GM12878 (cell line): ENCODE results near the gene ZBTB5. TPM values are rescaled to one million over a fixed set of nuclear protein-coding genes. Genes with fewer than 3 reads are reported as not detected.

Source experiments
- DPF2 ChIP-seq: fragments of 450-650 bp; IDR thresholded peaks from 2 replicates; pipeline ENCODE4 v1.6.1; 2017; ENCODE audit warnings: mild to moderate bottlenecking
- FOXK2 ChIP-seq: fragments of 450-650 bp; IDR thresholded peaks from 2 replicates; pipeline ENCODE4 v1.6.1; 2017; ENCODE audit warnings: mild to moderate bottlenecking, moderate library complexity
- JUNB ChIP-seq: IDR thresholded peaks from 2 replicates; pipeline ENCODE4 v1.6.1; 2016; ENCODE audit warnings: antibody characterized with exemption, mild to moderate bottlenecking
- MXI1 ChIP-seq: fragments of 150-350 bp; IDR thresholded peaks from 2 replicates; pipeline ENCODE4 v1.6.1; 2011; ENCODE audit warnings: low read depth, mild to moderate bottlenecking, inconsistent platforms, low read length, improper control_type of control experiment
- RFX5 ChIP-seq: IDR thresholded peaks from 2 replicates; pipeline ENCODE4 v1.6.1; 2011; ENCODE audit warnings: low read depth, low read length, improper control_type of control experiment
- RUNX3 ChIP-seq: IDR thresholded peaks from 2 replicates; pipeline ENCODE4 v1.6.1; 2012; ENCODE audit warnings: low read length, inconsistent platforms
- SMC3 ChIP-seq: IDR thresholded peaks from 2 replicates; pipeline ENCODE4 v1.6.1; 2011; ENCODE audit warnings: low read length, improper control_type of control experiment, borderline replicate concordance
- ZNF24 ChIP-seq: fragments of 450-650 bp; IDR thresholded peaks from 2 replicates; pipeline ENCODE4 v1.6.1; 2017; ENCODE audit warnings: antibody characterized with exemption, mild to moderate bottlenecking
- polyA plus RNA-seq, 11 experiments: library from polyadenylated mRNA; depleted of rRNA in 4 of 11; unstranded in 6 of 11; stranded (reverse) in 5 of 11; fragments of >200 nt; fragmentation: Nextera tagmentation in 4 of 11; fragmentation: Illumina TruSeq in 1 of 11; extraction: Ambion mirVana in 4 of 11; extraction: Trizol in 1 of 11; gene quantifications; 1 replicate in 1 of 11; 2 replicates in 10 of 11; pipeline versions ENCODE4 v1.2.1 to v1.2.3, GENCODE V29; 2011 to 2016; ENCODE audit warnings: inconsistent platforms in 2 of 11, missing spikeins in 2 of 11, low read depth in 1 of 11
- total RNA-seq, 4 experiments: library from RNA; depleted of rRNA in 3 of 4; stranded (reverse); fragments of >200 nt in 3 of 4; fragmentation: Illumina TruSeq in 1 of 4; extraction: Trizol in 1 of 4; gene quantifications; 2 replicates each; pipeline versions ENCODE4 v1.2.1 to v1.2.3, GENCODE V29; 2013 to 2021
- TF ChIP-seq, protein P1 (sequence below): fragments of 450-650 bp; formaldehyde crosslinking; IDR thresholded peaks from 2 replicates; pipeline ENCODE4 v1.4.0; 2022; ENCODE audit warnings: mild to moderate bottlenecking, moderate library complexity
- TF ChIP-seq, protein P2 (sequence below): fragments of 450-650 bp; IDR thresholded peaks from 2 replicates; pipeline ENCODE4 v1.6.1; 2016; ENCODE audit warnings: mild to moderate bottlenecking
- TF ChIP-seq, protein P3 (sequence below): fragments of 450-650 bp; IDR thresholded peaks from 2 replicates; pipeline ENCODE4 v1.6.1; 2017; ENCODE audit warnings: low read depth, mild to moderate bottlenecking, moderate library complexity
- TF ChIP-seq, protein P4 (sequence below): fragments of 450-650 bp; IDR thresholded peaks from 2 replicates; pipeline ENCODE4 v1.6.1; 2017; ENCODE audit warnings: mild to moderate bottlenecking, moderate library complexity
- TF ChIP-seq, protein P5 (sequence below): IDR thresholded peaks from 2 replicates; pipeline ENCODE4 v1.6.1; 2011; ENCODE audit warnings: low read depth, low read length, improper control_type of control experiment, borderline replicate concordance
- TF ChIP-seq, protein P6 (sequence below): IDR thresholded peaks from 2 replicates; pipeline ENCODE4 v1.6.1; 2012; ENCODE audit warnings: low read depth, low read length, improper control_type of control experiment
- TF ChIP-seq, protein P7 (sequence below): IDR thresholded peaks from 2 replicates; pipeline ENCODE4 v1.6.1; 2011; ENCODE audit warnings: mild to moderate bottlenecking, low read depth, low read length, moderate library complexity; ENCODE audit not compliant: insufficient replicate concordance

The ZBTB5 gene
- total and polyA plus RNA-seq, 10 of the 15 experiments (the other 5 are each of a cell fraction or from before 2014, with no cell fraction given) = 1.4 to 32.5 (median 12.1) TPM

DNA sequence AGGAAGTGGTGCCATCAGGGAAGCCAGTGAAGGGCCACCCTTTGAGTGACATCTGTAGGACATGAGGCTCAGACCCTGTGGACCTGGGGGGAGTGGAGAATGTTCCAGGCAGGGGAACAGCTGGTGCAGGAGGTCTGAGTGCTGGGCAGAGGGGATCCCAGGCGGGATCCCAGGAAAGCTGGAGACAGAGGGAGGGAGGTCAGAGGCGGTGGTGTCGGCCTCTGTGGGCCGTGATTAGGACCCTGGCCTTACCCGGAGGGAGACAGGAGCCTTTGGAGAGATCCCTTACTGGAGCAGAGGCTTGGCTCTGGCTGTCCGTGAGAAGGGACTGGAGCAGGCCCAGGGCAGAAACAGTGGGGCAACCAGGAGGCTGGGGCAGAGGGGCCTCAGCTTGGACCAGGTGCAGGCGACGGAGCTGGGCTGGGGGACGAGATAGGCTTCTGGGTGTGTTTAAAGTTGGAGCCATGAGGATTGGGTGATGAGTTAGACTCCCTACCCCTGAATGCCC is 54.8 kb downstream of the ZBTB5 start (continued):
- TF ChIP-seq, protein P1, sequence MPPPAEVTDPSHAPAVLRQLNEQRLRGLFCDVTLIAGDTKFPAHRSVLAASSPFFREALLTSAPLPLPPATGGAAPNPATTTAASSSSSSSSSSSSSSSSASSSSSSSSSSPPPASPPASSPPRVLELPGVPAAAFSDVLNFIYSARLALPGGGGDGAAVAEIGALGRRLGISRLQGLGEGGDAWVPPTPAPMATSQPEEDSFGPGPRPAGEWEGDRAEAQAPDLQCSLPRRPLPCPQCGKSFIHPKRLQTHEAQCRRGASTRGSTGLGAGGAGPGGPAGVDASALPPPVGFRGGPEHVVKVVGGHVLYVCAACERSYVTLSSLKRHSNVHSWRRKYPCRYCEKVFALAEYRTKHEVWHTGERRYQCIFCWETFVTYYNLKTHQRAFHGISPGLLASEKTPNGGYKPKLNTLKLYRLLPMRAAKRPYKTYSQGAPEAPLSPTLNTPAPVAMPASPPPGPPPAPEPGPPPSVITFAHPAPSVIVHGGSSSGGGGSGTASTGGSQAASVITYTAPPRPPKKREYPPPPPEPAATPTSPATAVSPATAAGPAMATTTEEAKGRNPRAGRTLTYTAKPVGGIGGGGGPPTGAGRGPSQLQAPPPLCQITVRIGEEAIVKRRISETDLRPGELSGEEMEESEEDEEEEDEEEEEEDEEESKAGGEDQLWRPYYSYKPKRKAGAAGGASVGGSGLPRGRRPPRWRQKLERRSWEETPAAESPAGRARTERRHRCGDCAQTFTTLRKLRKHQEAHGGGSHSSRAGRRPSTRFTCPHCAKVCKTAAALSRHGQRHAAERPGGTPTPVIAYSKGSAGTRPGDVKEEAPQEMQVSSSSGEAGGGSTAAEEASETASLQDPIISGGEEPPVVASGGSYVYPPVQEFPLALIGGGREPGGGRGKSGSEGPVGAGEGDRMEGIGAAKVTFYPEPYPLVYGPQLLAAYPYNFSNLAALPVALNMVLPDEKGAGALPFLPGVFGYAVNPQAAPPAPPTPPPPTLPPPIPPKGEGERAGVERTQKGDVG (CRISPR knock-in tag) = no peak
- no peak for TF ChIP-seq SMC3
- TF ChIP-seq, protein P2, sequence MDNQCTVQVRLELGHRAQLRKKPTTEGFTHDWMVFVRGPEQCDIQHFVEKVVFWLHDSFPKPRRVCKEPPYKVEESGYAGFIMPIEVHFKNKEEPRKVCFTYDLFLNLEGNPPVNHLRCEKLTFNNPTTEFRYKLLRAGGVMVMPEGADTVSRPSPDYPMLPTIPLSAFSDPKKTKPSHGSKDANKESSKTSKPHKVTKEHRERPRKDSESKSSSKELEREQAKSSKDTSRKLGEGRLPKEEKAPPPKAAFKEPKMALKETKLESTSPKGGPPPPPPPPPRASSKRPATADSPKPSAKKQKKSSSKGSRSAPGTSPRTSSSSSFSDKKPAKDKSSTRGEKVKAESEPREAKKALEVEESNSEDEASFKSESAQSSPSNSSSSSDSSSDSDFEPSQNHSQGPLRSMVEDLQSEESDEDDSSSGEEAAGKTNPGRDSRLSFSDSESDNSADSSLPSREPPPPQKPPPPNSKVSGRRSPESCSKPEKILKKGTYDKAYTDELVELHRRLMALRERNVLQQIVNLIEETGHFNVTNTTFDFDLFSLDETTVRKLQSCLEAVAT = peak; percentile 10; the same call in 1 of the 2 replicates
- no peak for TF ChIP-seq JUNB
- no peak for TF ChIP-seq RFX5
- TF ChIP-seq, protein P3, sequence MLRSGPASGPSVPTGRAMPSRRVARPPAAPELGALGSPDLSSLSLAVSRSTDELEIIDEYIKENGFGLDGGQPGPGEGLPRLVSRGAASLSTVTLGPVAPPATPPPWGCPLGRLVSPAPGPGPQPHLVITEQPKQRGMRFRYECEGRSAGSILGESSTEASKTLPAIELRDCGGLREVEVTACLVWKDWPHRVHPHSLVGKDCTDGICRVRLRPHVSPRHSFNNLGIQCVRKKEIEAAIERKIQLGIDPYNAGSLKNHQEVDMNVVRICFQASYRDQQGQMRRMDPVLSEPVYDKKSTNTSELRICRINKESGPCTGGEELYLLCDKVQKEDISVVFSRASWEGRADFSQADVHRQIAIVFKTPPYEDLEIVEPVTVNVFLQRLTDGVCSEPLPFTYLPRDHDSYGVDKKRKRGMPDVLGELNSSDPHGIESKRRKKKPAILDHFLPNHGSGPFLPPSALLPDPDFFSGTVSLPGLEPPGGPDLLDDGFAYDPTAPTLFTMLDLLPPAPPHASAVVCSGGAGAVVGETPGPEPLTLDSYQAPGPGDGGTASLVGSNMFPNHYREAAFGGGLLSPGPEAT = no peak
- TF ChIP-seq MXI1 = no peak
- TF ChIP-seq, protein P4, sequence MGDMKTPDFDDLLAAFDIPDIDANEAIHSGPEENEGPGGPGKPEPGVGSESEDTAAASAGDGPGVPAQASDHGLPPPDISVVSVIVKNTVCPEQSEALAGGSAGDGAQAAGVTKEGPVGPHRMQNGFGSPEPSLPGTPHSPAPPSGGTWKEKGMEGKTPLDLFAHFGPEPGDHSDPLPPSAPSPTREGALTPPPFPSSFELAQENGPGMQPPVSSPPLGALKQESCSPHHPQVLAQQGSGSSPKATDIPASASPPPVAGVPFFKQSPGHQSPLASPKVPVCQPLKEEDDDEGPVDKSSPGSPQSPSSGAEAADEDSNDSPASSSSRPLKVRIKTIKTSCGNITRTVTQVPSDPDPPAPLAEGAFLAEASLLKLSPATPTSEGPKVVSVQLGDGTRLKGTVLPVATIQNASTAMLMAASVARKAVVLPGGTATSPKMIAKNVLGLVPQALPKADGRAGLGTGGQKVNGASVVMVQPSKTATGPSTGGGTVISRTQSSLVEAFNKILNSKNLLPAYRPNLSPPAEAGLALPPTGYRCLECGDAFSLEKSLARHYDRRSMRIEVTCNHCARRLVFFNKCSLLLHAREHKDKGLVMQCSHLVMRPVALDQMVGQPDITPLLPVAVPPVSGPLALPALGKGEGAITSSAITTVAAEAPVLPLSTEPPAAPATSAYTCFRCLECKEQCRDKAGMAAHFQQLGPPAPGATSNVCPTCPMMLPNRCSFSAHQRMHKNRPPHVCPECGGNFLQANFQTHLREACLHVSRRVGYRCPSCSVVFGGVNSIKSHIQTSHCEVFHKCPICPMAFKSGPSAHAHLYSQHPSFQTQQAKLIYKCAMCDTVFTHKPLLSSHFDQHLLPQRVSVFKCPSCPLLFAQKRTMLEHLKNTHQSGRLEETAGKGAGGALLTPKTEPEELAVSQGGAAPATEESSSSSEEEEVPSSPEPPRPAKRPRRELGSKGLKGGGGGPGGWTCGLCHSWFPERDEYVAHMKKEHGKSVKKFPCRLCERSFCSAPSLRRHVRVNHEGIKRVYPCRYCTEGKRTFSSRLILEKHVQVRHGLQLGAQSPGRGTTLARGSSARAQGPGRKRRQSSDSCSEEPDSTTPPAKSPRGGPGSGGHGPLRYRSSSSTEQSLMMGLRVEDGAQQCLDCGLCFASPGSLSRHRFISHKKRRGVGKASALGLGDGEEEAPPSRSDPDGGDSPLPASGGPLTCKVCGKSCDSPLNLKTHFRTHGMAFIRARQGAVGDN = no peak
- TF ChIP-seq, protein P5, sequence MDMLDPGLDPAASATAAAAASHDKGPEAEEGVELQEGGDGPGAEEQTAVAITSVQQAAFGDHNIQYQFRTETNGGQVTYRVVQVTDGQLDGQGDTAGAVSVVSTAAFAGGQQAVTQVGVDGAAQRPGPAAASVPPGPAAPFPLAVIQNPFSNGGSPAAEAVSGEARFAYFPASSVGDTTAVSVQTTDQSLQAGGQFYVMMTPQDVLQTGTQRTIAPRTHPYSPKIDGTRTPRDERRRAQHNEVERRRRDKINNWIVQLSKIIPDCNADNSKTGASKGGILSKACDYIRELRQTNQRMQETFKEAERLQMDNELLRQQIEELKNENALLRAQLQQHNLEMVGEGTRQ = no peak
- no peak for TF ChIP-seq FOXK2
- no peak for TF ChIP-seq ZNF24
- TF ChIP-seq, protein P6, sequence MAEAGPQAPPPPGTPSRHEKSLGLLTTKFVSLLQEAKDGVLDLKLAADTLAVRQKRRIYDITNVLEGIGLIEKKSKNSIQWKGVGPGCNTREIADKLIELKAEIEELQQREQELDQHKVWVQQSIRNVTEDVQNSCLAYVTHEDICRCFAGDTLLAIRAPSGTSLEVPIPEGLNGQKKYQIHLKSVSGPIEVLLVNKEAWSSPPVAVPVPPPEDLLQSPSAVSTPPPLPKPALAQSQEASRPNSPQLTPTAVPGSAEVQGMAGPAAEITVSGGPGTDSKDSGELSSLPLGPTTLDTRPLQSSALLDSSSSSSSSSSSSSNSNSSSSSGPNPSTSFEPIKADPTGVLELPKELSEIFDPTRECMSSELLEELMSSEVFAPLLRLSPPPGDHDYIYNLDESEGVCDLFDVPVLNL = no peak
- TF ChIP-seq, protein P7, sequence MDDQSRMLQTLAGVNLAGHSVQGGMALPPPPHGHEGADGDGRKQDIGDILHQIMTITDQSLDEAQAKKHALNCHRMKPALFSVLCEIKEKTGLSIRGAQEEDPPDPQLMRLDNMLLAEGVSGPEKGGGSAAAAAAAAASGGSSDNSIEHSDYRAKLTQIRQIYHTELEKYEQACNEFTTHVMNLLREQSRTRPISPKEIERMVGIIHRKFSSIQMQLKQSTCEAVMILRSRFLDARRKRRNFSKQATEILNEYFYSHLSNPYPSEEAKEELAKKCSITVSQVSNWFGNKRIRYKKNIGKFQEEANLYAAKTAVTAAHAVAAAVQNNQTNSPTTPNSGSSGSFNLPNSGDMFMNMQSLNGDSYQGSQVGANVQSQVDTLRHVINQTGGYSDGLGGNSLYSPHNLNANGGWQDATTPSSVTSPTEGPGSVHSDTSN = no peak
- TF ChIP-seq DPF2 = no peak
- TF ChIP-seq RUNX3 = no peak
